Mesodermal cell (in vitro differentiated cells): ENCODE data around the gene MGST2.

ENCODE experiments used
- H3K27ac ChIP-seq: 2 replicates; pipeline ENCODE4 v1.7.0; 2013; ENCODE audit warnings: mild to moderate bottlenecking, low read depth, low read length, moderate library complexity; ENCODE audit not compliant: severe bottlenecking
- H3K36me3 ChIP-seq: 2 replicates; pipeline ENCODE4 v1.7.1; 2013; ENCODE audit warnings: mild to moderate bottlenecking, low read length, moderate library complexity; ENCODE audit not compliant: control insufficient read depth, insufficient read depth
- H3K4me1 ChIP-seq: one replicate; pipeline ENCODE4 v1.7.1; 2013; ENCODE audit warnings: mild to moderate bottlenecking, low read length; ENCODE audit not compliant: insufficient read depth, control insufficient read depth, poor library complexity, severe bottlenecking
- H3K4me3 ChIP-seq: 2 replicates; pipeline ENCODE4 v1.7.0; 2013; ENCODE audit warnings: low read length, control low read depth, mild to moderate bottlenecking; ENCODE audit not compliant: insufficient read depth, poor library complexity, severe bottlenecking; ENCODE audit errors: extremely low read depth
- H3K9me3 ChIP-seq: 2 replicates; pipeline ENCODE4 v1.7.1; 2013; ENCODE audit warnings: mild to moderate bottlenecking, low read length, moderate library complexity; ENCODE audit not compliant: control insufficient read depth
- WGBS, 2 experiments: methylation state at CpG; one replicate each; pipeline ENCODE4 v1.1.5; 2013; ENCODE audit warnings: missing lambda C conversion rate in 2 of 2; ENCODE audit not compliant: insufficient coverage in 2 of 2; 5-methylcytosine and 5-hydroxymethylcytosine counted together

The MGST2 gene

GRCh38 chr4:139643042-139643895, 22.4 kb upstream of the MGST2 start:
- Histone ChIP-seq H3K9me3 (peaks cover 9% of the 10 kb centered on the region), H3K36me3 (no peaks in the 10 kb centered on the region), H3K4me3 (no peak overlapping the region), H3K27ac (no peak overlapping the region), H3K4me1 (peaks cover 9% of the 10 kb centered on the region)
- 82 to 94% methylated on average over 7 to 9 of the region's 11 CpGs for WGBS, 2 experiments

- Histone ChIP-seq H3K4me3 (no peak overlapping the region), H3K27ac (no peak overlapping the region)
- 80 to 93% methylated on average over 1 to 6 of the region's 6 CpGs for WGBS, 2 experiments
These were observed 20.2 kb upstream of the MGST2 start for GRCh38 chr4:139645458-139645857.

DNA sequence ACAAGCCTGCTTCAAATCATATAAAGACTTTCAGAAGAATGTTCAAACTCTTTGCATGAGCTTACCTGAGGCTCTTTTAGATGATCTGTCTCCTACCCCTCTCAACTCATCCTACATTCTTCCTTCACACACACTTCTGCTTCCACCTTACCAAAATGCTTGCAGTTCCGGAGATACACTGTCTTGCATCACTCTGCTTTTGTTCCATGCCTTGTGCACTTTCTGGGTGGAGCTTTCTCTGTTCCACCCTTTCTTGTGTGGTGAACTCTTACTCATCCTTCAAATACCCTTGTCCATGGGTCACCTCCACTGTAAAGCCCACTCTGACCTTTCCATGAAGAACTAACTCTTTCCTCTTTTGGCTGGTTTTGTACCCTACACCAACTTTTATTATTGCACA, 18.4 kb upstream of the MGST2 start:
- no peaks in the 10 kb centered on the region for H3K9me3 ChIP-seq
- H3K36me3 ChIP-seq = no peaks in the 10 kb centered on the region
- no peak overlapping the region for H3K27ac ChIP-seq
- no peak overlapping the region for H3K4me3 ChIP-seq
- no peaks in the 10 kb centered on the region for H3K4me1 ChIP-seq
- WGBS, 2 experiments = 88 to 100% methylated on average over 1 of the region's 1 CpG

More at GRCh38 chr4:139645458-139645857, 20.2 kb upstream of the MGST2 start:
- peaks cover 9% of the 10 kb centered on the region for H3K4me1 ChIP-seq
- H3K9me3 ChIP-seq = no peaks in the 10 kb centered on the region
- H3K36me3 ChIP-seq = no peaks in the 10 kb centered on the region

DNA sequence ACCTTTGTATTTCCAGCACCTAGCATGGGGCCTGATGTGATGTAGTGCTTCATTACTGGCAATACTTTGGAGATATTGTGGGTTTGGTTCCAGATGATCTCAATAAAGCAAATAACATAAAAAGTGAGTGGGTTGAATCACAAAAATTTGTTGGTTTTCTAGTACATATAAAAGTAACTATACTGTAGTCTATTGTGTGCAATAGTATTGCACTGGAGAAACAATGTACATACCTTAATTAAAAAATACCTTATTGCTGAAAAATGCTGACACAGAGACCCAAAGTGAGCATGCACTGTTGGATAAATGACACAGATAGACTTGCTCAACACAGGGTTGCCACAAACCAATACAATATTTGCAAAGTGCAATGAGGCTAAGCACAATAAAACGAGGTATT, 17.7 kb upstream of the MGST2 start:
- no peak overlapping the region for H3K27ac ChIP-seq
- WGBS, 2 experiments = 100% methylated on average over 1 of the region's 1 CpG
- H3K36me3 ChIP-seq = no peaks in the 10 kb centered on the region
- no peaks in the 10 kb centered on the region for H3K4me1 ChIP-seq
- no peaks in the 10 kb centered on the region for H3K9me3 ChIP-seq
- no peak overlapping the region for H3K4me3 ChIP-seq

DNA sequence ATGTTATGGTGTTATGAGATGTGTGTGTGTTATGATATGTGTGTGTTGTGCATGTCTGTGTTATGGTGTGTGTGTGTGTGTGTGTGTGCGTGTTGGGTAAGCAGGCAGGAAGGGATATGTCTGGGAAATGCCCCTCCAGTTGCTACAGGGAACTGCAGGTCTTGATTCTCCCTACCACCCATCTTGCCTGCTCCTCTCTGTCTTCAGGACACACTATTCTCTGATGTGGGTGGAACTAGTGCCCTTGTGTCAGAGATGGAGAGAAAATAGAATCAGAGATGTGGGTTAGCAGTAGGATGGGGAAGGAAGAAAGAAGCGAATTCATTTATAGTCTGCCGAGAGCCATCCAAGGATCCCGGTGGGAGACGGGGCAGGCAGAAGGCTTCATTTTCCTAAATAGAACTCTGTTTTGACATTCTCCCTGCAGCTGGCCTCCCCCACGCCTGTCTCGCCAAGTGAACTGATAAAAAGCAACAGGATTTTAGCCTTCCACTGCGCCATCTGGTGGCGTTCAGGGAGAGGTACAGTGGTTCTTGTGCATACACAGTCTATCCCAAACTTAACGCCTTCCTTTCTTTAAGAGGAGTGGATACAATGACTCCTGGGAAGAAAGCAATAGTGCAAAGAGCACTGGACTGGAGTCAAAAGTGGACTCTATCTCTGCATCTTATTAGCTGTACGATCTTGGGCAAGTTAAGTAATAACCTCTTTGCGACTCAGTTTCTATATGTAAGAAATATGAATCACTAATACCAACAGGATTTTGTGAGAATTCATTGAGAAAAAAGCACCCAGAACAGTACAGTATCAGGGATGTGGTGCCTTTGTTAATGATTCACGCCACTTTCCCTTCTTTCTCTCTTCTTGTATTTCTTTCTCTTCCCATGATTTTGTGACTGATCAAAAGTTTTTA, 14.1 kb upstream of the MGST2 start:
- 15 to 37% methylated on average over 2 to 8 of the region's 13 CpGs for WGBS, 2 experiments
- H3K4me1 ChIP-seq = no peaks in the 10 kb centered on the region
- H3K27ac ChIP-seq = no peak overlapping the region
- H3K4me3 ChIP-seq = no peak overlapping the region
- H3K36me3 ChIP-seq = no peaks in the 10 kb centered on the region
- H3K9me3 ChIP-seq = no peaks in the 10 kb centered on the region

DNA sequence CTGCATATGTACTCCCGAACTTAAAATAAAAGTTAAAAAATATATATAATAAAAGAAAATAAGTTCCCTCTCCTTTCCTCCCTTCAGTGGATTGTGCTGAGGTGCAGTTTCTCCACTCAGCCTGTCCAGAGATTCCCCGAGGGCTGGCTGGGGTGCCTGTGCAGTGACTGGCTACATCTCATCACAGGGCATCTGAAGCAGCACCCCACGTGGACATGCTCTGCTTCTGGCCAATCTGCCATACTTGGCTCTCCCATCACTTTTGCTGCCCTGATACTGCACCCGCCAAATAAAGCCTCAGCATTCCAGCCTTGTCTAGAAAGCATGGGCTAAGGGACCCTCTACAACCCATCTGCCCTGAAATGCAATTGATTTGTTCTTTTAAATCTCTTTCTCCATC, 11.1 kb upstream of the MGST2 start:
- Histone ChIP-seq H3K4me1 (peaks cover 14% of the 10 kb centered on the region), H3K27ac (no peak overlapping the region), H3K9me3 (no peaks in the 10 kb centered on the region), H3K4me3 (no peak overlapping the region), H3K36me3 (no peaks in the 10 kb centered on the region)
- 71 to 90% methylated on average over 3 of the region's 4 CpGs for WGBS, 2 experiments

GRCh38 chr4:139655116-139655515, 10.5 kb upstream of the MGST2 start:
- Histone ChIP-seq H3K4me3 (no peak overlapping the region), H3K4me1 (peaks cover 14% of the 10 kb centered on the region), H3K36me3 (no peaks in the 10 kb centered on the region), H3K27ac (no peak overlapping the region), H3K9me3 (no peaks in the 10 kb centered on the region)
- WGBS, 2 experiments = 84 to 87% methylated on average over 3 of the region's 3 CpGs

- 18 to 33% methylated on average over 6 to 11 of the region's 13 CpGs for WGBS, 2 experiments
- H3K36me3 ChIP-seq = no peaks in the 10 kb centered on the region
- H3K9me3 ChIP-seq = no peaks in the 10 kb centered on the region
- H3K27ac ChIP-seq = peak overlapping the region; percentile 33
- peaks cover 14% of the 10 kb centered on the region for H3K4me1 ChIP-seq
- H3K4me3 ChIP-seq = no peak overlapping the region
These were observed 8.8 kb upstream of the MGST2 start for GRCh38 chr4:139656614-139657486.

- Histone ChIP-seq H3K4me1 (peaks cover 14% of the 10 kb centered on the region), H3K27ac (peak overlapping the region; percentile 33), H3K9me3 (no peaks in the 10 kb centered on the region), H3K36me3 (no peaks in the 10 kb centered on the region), H3K4me3 (no peak overlapping the region)
- 73 to 79% methylated on average over 3 to 4 of the region's 4 CpGs for WGBS, 2 experiments
These were observed 7.4 kb upstream of the MGST2 start for GRCh38 chr4:139658185-139658584.
